Upper lobe of left lung (tissue), 4 donors: ENCODE measurements around the gene ADGRL4.

Experiments used
- EP300 ChIP-seq, 4 donors: sonication (generic); formaldehyde crosslinking; IDR thresholded peaks; one replicate each; pipeline ENCODE4 v1.5.1; 2017; ENCODE audit warnings: antibody characterized with exemption in 4 of 4, control low read depth in 2 of 4
- POLR2A ChIP-seq, 4 donors: fragments of 450-650 bp; IDR thresholded peaks; one replicate each; pipeline ENCODE4 v1.5.1; 2016 to 2017; ENCODE audit warnings: antibody characterized with exemption in 4 of 4, mild to moderate bottlenecking in 2 of 4
- TF ChIP-seq, protein P1 (sequence below), 6 experiments: fragments of 450-650 bp in 4 of 6; fragments of 200-600 bp in 2 of 6; sonication (generic) in 2 of 6; IDR thresholded peaks; one replicate each; pipeline ENCODE4 v1.5.1; 2016 to 2019; ENCODE audit warnings: antibody characterized with exemption in 6 of 6

DNA sequence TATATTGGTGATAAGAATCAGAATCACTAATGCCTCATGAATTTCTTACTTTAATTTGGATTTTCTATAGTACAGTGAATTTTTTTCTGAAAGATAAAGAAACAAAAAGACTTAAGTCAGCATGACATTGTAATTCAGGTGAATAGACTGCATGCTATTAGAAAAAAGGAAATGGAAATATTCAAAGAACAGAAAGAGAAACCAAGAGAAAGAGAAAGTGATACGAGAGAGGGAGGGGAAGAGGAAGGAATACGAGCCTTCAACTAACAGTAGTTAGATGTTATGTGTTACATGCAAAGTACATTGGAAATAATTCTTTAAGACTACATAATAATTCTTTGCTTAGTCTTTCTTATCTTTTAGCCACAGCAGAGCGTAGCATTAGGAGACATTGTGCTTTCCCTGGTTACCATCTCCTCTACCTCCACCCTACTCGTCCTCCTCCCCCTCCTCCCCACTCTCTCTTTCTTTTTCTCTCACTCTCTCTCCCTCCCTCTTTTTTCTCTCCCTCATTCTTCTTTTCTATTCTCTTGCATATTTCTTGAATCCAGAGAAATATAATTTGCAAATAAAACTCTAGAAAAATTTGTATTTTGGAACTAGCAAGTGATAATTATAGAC lies 46.4 kb upstream of the ADGRL4 start:
- TF ChIP-seq, protein P1, sequence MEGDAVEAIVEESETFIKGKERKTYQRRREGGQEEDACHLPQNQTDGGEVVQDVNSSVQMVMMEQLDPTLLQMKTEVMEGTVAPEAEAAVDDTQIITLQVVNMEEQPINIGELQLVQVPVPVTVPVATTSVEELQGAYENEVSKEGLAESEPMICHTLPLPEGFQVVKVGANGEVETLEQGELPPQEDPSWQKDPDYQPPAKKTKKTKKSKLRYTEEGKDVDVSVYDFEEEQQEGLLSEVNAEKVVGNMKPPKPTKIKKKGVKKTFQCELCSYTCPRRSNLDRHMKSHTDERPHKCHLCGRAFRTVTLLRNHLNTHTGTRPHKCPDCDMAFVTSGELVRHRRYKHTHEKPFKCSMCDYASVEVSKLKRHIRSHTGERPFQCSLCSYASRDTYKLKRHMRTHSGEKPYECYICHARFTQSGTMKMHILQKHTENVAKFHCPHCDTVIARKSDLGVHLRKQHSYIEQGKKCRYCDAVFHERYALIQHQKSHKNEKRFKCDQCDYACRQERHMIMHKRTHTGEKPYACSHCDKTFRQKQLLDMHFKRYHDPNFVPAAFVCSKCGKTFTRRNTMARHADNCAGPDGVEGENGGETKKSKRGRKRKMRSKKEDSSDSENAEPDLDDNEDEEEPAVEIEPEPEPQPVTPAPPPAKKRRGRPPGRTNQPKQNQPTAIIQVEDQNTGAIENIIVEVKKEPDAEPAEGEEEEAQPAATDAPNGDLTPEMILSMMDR (IDR thresholded peaks at IDR 0.05) = no peak
- TF ChIP-seq EP300 (IDR thresholded peaks at IDR 0.05) = no peak
- no peak for TF ChIP-seq POLR2A (IDR thresholded peaks at IDR 0.05)
